HG03521 (cell line): ENCODE measurements around the gene VRTN.
"Not testable (repeated sequence)": the region's sequence is repeated elsewhere in the genome, so short reads cannot be mapped to it uniquely, and the experiment has no call there.

Experiments used
- ATAC-seq: cut with Tn5 transposase; IDR thresholded peaks from one replicate; pipeline ENCODE4 v1.9.1; 2021; ENCODE audit warnings: mild to moderate bottlenecking, moderate library complexity; ENCODE audit not compliant: unreplicated experiment

Gene VRTN

GRCh38 chr14:74348735-74349463 is 628 bp downstream of the VRTN start:
- no peak for ATAC-seq

DNA sequence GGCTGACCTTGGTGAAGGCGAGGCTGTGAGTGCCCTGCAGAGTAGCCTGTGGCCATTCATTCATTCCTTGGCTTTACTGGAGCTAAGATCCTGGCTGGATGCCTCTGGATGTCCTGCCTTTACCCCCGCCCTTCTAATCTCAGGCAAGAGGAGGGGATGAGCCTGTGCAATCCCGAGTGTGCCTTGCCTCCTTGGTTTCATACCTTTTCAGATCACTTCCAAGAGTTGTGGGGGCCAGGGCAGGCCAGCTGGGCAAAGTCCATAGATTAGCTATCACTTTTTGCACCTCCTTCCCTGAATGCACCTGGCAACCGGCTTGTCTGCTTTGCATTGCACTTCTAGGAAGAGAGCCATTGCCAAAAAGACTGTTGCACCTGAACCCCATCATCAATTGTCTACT is 1.5 kb downstream of the VRTN start:
- ATAC-seq = no peak

DNA sequence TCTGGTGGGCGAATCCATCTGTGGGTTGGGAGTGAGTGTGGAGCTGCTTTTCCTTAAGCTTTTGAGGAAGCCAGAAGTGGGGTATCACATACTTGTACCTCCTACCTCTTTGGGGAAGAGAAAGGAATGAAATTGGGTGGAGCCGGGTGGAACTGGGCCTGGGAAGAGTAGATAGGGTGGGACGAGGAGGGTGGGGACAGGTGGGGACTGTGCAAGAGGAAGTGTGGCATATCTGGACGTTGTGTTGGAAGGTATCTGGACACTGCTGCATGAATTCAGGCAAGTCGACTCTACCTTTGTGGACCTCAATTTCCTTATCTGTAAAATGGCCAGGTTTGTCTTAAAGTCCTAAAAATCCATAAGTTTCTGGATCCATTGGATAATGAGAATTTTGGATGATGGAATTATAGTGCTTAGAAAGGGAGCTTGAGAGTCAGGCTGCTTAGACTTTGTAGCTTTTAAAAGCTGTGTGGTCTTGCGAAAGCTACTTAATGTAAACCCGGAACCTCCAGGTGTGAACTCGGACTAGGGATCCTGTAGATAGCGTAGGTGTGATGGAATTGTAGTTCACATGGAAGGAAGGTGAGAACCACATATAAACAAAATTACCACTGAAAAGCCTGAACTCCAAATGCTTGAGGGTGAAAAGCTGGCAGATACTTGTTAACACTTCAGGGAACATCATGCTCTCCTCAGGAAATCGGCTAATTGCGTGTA is 2.1 kb downstream of the VRTN start:
- ATAC-seq = no peak

DNA sequence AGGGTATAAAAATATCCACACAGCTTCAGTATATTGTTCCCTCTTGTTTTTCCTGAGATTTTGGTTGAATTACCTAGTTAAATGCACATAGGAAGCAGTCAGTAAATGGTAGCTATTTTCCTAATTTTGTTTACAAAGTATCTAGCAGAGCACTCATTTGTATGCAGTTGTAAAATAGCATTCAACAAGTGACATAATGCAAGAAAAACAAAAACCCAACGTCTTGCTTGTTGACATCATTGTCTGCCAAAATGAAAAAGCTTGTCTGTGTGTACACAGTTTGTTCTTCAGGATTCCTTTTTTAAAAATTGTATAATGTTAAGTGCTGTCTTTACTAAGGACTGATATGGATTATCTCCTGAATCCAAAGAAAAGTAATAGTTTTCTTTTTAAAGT is 2.7 kb downstream of the VRTN start:
- no peak for ATAC-seq

DNA sequence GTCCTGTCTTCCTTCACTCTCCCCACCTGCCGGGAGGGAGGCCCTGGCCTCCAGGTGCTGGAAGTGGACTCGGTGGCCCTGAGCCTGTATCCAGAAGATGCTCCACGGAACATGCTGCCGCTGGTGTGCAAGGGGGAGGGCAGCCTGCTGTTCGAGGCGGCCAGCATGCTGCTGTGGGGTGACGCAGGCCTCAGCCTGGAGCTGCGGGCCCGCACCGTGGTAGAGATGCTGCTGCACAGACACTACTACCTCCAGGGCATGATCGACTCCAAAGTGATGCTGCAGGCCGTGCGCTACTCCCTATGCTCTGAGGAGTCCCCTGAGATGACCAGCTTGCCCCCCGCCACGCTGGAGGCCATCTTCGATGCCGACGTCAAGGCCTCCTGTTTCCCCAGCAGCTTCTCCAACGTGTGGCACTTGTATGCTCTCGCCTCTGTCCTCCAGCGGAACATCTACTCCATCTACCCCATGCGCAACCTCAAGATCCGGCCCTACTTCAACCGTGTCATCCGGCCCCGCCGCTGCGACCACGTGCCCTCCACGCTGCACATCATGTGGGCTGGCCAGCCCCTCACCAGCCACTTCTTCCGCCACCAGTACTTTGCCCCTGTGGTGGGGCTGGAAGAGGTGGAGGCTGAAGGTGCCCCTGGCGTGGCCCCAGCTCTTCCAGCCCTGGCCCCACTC is 8.8 kb downstream of the VRTN start:
- ATAC-seq = no peak

GRCh38 chr14:74357585-74357984 is 9.3 kb downstream of the VRTN start:
- ATAC-seq = no peak

DNA sequence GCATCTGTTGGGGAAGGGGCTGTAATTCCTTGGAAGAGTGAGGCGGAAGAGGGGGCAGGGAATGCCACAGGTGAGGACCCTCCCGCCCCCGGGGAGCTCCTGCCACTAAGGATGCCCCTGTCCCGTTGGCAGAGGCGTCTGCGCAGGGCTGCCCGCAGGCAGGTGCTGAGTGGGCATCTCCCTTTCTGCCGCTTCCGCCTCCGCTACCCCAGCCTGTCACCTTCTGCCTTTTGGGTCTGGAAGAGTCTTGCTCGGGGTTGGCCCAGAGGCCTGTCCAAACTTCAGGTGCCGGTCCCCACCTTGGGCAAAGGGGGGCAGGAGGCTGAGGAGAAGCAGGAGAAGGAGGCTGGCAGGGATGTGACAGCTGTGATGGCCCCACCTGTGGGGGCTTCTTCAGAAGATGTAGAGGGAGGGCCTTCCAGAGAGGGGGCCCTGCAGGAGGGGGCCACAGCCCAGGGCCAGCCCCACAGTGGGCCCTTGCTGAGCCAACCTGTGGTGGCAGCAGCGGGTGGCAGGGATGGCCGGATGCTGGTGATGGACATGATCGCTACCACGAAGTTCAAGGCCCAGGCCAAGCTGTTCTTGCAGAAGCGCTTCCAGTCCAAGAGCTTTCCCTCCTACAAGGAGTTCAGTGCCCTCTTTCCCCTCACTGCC is 10.0 kb downstream of the VRTN start:
- no peak for ATAC-seq

DNA sequence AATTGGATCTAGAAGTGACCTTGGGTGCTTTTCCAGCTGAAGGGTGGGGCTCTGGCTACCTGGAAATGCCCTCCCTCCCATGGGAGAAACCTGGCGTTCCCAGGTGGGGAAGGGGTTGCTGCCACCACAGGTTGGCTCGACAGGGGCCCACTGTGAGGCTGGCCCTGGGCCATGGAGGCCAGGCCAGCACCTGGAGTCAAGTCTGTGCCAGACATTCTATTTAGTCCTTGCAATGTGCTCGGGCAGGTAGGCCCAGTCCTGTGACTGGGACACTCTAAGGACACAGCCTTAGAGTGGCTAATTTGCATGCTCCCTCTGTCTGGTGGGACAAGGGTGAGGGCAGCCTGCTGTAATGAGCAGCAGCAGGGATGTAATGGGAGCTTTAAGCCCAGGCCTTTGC is 11.9 kb downstream of the VRTN start:
- no peak for ATAC-seq

- ATAC-seq = no peak
These were observed 14.2 kb downstream of the VRTN start for GRCh38 chr14:74362361-74362915.

DNA sequence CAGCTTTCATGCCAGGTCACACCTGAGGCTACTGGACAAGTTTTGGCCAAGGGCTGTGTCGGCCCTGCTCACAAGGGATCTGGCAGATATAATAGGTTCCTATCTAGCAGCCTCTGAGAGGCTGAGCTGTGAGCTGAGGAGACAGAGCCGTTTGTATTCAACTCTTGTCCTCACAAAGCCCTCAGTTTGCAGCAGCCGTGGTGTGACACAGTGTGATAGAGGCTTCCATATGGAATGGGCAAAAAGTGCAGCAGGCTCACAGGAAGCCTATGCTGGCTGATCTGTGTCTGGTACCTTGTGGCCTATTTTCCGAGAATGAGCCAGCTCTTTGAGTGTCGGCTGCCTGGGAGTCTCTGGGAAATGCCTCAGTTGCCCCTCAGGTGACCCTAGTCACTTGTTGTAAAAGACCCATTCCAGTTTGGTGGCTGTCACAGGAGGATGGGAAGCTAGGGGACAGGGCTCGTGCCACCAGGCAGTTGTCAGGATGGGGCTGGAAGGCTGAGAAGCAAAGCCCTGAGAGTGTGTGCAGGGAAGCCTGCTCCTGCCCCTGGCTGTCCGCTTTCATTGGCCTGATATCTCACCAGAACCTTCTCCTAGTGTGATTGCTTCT is 16.1 kb downstream of the VRTN start:
- ATAC-seq = no peak

DNA sequence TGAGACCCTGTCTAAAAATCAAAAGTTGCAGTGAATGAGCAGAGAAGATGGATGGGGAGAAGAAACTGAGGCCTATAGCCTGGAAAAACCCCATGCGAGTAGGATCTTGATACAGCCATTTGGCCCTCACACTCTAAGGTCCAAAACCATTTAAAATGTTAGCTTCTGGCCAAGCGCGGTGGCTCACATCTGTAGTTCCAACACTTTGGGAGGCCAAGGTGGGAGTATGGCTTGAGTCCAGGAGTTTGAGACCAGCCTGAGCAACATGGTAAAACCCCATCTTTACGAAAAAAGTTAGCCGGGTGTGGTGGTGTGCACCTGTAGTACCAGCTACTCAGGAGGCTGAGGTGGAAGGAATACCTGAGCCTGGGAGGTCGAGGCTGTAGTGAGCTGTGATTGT is 19.8 kb downstream of the VRTN start:
- no peak for ATAC-seq

DNA sequence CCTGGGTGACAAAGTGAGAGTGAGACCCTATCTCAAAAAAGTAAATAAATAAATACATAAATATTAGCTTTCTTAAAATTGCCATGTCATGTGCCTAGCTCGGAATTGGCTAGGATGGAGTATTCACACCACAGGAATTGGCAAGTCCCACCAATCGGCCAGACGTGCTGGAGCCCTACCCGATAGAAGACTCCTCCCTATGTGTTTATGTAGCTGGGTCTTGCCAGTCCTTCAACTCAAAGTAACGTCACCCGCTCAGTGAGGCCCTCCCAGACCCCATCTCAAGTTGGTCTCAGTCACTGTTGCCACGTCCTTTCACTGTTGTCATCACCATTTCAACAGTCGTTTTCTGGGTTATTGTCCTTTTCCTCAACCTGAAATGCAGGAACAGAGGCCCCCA is 20.2 kb downstream of the VRTN start:
- no peak for ATAC-seq

GRCh38 chr14:74377976-74378690 is 29.9 kb downstream of the VRTN start:
- ATAC-seq = no peak

- ATAC-seq = no peak
These were observed 31.9 kb downstream of the VRTN start for GRCh38 chr14:74380172-74380571.

GRCh38 chr14:74380845-74381244 is 32.6 kb downstream of the VRTN start:
- ATAC-seq = no peak

- ATAC-seq = not testable (repeated sequence)
These were observed 33.3 kb downstream of the VRTN start for GRCh38 chr14:74381571-74381970.

DNA sequence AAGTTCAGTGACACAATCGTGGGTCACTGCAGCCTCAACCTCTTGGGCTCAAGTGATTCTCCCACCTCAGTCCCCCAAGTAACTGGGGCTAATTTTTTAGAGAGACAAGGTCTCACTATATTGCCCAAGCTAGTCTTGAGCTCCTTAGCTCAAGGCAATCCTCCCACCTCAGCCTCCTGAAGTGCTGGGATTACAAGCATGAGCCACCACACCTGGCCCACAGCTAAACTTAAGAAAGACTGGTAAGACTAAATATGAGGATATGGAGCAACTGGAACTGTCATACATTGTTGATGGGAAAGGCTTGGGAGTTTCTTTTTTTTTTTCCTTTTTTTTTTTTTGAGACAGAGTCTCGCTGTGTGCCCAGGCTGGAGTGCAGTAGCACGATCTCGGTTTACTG is 34.0 kb downstream of the VRTN start:
- no peak for ATAC-seq

DNA sequence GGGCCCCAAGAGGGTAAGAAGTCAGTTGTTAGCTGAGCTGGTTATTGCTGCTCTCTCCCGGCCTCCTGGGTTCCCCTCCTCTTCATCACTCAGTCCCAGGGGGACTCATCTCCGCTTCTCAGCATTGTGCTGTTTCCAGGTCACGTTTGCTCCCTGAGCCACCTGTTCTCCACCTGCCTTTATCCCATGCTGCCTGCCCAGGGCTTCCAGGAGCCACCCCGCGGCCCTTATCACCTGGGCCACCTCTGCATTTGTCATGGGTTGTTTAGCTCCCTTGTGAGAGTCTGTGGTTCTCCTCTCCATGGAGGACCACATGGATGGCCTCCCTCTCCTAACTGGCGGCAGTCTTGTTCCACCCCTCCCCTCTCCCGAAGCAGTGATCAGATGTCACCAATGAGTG is 41.7 kb downstream of the VRTN start:
- no peak for ATAC-seq

DNA sequence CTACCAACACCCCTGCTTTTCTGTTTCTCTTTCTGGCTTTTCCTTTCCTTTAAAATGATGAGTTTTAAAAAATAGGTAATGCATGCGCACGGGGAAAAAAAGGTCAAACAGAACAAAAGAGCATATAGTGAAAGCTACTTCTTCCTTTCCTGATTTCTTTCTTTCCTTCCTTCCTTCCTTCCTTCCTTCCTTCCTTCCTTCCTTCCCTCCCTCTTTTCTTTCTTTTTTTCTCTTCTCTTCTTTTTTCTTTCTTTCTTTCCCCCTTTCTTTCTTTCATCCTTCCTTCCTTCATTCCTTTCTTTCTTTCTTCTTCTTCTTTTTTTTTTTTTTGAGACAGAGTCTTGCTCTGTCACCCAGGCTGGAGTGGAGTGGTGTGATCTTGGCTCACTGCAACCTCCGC is 42.2 kb downstream of the VRTN start:
- not testable (repeated sequence) for ATAC-seq

DNA sequence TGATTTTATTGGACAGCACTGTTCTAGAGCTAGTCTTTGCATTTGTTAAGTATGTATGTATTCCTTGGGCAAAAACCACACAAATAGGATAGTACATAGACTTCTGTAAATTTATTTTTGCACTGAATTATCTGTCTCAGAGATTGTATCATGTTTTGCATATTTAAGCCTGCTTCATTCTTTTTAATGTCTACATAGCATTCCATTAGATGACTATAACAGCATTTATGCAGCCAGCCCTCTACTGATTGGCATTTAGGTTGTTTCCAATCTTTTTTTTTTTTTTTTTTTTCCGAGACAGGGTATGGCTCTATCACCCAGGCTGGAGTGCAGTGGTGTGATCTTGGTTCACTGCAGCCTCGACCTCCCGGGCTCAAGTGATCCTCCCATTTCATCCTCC is 43.2 kb downstream of the VRTN start:
- no peak for ATAC-seq
